Left lung (tissue), 10 donors: ENCODE measurements around the gene STK16. TPM values are rescaled to one million over a fixed set of nuclear protein-coding genes. Genes with fewer than 3 reads are reported as not detected.

Source experiments
- ATAC-seq: fragments of 200-7000 bp; cut with Tn5 transposase; one replicate; pipeline ENCODE4 v1.9.1; 2020; ENCODE audit warnings: moderate library complexity
- DNase-seq, 4 donors: peaks; one replicate each; pipeline ENCODE4 v3.0.0-alpha.2; 2013 to 2020
- H3K27ac ChIP-seq, 2 donors: fragments of 200-600 bp; sonication (generic) in 1 of 2; one replicate each; pipeline versions ENCODE4 v1.5.0 to v1.8.0; 2020 to 2021
- H3K27me3 ChIP-seq, 2 donors: fragments of 200-600 bp; sonication (generic) in 1 of 2; one replicate each; pipeline versions ENCODE4 v1.5.0 to v1.8.0; 2020 to 2021
- H3K36me3 ChIP-seq, 2 donors: fragments of 200-600 bp; sonication (generic) in 1 of 2; one replicate each; pipeline versions ENCODE4 v1.5.0 to v1.8.0; 2020 to 2021
- H3K4me1 ChIP-seq, 2 donors: fragments of 200-600 bp; one replicate each; pipeline ENCODE4 v1.8.0; 2021
- H3K4me3 ChIP-seq, 2 donors: fragments of 200-600 bp; sonication (generic) in 1 of 2; one replicate each; pipeline versions ENCODE4 v1.5.0 to v1.8.0; 2020 to 2021; ENCODE audit warnings: mild to moderate bottlenecking in 1 of 2
- H3K9me3 ChIP-seq, 2 donors: fragments of 200-600 bp; sonication (generic) in 1 of 2; one replicate each; pipeline versions ENCODE4 v1.5.0 to v1.8.0; 2020 to 2021
- intact Hi-C, 2 donors: fragments of 100-400 bp; cut with DNase I; formaldehyde crosslinking; loops; one replicate each; pipeline versions ENCODE4 v1.11.2 to v1.14.2; 2022
- polyA plus RNA-seq, 6 donors: library from polyadenylated mRNA; unstranded; fragments of 120-200 nt; gene quantifications; one replicate each; pipeline ENCODE4 v1.2.1, GENCODE V29; 2013; ENCODE audit not compliant: insufficient read length in 6 of 6
- total RNA-seq, 2 donors: library from RNA; stranded (reverse); fragmentation: NEBNext Ultra II Directional; extraction: Animal tissue kit (Norgen Biotek cat#: 25700); gene quantifications; one replicate each; pipeline ENCODE4 v1.2.1, GENCODE V29; 2021
- TF ChIP-seq, protein P1 (sequence below), 2 donors: fragments of 200-600 bp; sonication (generic) in 1 of 2; IDR thresholded peaks; one replicate each; pipeline versions ENCODE4 v1.5.0 to v1.8.0; 2021; ENCODE audit warnings: antibody characterized with exemption in 2 of 2
- donor health status: DM: no; HTN: yes; CAD: no.
- donor health status: DM: no; HTN: no; CAD: no.

The STK16 gene
- total and polyA plus RNA-seq, 8 donors = 23.9 to 35.6 (median 33.1) TPM

DNA sequence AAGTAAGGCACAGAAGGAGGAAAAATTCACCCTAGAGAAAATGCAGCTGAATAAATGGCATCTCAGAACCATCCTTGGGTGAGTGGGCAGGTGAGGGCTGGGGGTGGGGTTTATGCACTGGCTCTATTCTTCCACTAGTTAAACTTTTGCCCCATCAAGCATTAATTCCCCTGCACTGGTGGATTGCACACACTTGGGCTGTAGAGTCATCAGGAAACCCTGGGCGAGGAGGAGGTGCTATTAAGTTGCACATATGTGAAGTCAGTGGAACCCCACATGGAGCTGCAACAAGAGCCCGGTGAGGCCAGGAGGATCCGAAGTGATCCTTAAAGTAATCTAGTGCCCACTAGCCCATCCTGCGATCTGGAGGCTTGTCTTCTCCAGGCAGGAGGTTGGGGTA is 27.1 kb downstream of the STK16 start:
- TF ChIP-seq, protein P1, sequence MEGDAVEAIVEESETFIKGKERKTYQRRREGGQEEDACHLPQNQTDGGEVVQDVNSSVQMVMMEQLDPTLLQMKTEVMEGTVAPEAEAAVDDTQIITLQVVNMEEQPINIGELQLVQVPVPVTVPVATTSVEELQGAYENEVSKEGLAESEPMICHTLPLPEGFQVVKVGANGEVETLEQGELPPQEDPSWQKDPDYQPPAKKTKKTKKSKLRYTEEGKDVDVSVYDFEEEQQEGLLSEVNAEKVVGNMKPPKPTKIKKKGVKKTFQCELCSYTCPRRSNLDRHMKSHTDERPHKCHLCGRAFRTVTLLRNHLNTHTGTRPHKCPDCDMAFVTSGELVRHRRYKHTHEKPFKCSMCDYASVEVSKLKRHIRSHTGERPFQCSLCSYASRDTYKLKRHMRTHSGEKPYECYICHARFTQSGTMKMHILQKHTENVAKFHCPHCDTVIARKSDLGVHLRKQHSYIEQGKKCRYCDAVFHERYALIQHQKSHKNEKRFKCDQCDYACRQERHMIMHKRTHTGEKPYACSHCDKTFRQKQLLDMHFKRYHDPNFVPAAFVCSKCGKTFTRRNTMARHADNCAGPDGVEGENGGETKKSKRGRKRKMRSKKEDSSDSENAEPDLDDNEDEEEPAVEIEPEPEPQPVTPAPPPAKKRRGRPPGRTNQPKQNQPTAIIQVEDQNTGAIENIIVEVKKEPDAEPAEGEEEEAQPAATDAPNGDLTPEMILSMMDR (IDR thresholded peaks at IDR 0.05) = no peak
- peaks cover 0 to 1% of the 10 kb centered on the region in 2 donors for H3K4me1 ChIP-seq
- H3K27me3 ChIP-seq = no peaks in the 10 kb centered on the region
- ATAC-seq (no peak), DNase-seq (no peak)
- no peaks in the 10 kb centered on the region for H3K9me3 ChIP-seq
- intact Hi-C loops = no loop called here
- H3K4me3 ChIP-seq = no peak overlapping the region
- no peak overlapping the region for H3K27ac ChIP-seq
- no peaks in the 10 kb centered on the region for H3K36me3 ChIP-seq

DNA sequence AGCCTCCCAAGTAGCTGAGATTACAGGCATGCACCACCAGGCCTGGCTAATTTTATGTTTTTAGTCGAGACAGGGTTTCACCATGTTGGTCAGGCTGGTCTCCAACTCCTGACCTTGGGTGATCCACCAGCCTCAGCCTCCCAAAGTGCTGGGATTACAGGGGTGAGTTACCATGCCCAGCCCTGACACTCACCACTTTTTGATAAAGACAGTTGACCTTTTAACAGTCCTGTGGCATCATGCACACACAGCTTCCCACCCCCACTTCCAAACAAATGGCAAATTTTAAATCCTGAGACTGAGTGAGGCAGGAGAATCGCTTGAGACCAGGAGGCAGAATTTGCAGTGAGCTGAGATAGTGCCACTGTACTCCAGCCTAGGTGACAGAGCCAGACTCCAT is 27.7 kb downstream of the STK16 start:
- Histone ChIP-seq H3K27ac (no peak overlapping the region), H3K4me1 (peaks cover 2 to 8% of the 10 kb centered on the region in 2 donors), H3K9me3 (no peaks in the 10 kb centered on the region), H3K27me3 (no peaks in the 10 kb centered on the region), H3K4me3 (no peak overlapping the region), H3K36me3 (no peaks in the 10 kb centered on the region)
- ATAC-seq (no peak), DNase-seq (no peak)
- intact Hi-C loops = no loop called here
- TF ChIP-seq, protein P1 (IDR thresholded peaks at IDR 0.05) = no peak

DNA sequence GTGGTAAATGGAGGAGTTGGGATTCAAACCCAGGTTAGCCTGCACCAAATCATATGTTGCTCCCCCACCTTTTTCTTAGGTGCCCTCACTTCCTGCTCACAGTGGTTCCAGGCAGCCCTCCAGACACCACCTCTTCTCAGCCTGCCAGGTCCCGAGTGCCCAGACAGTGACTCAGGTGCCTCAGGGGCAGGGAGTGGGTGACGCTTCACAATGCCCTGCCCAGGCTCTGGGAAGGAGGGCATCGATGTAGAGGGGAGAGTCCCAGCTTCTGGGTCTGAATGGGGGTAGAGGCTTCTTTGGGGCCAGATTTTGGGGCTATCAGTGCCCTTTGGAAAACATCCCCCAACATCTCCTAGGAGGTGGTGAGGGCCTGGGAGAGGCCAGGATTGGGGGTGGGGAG is 28.7 kb downstream of the STK16 start:
- ATAC-seq = peak; percentile 62
- Histone ChIP-seq H3K4me1 (peaks cover 11 to 17% of the 10 kb centered on the region in 2 donors), H3K27ac (peak overlapping the region; percentile 53 to 86)

GRCh38 chr2:219274361-219274921 is 29.2 kb downstream of the STK16 start:
- ATAC-seq = peak; percentile 49
- TF ChIP-seq, protein P1 (IDR thresholded peaks at IDR 0.05) = no peak
- H3K4me1 ChIP-seq = peaks cover 11 to 18% of the 10 kb centered on the region in 2 donors
- H3K36me3 ChIP-seq = no peaks in the 10 kb centered on the region
- no peaks in the 10 kb centered on the region for H3K27me3 ChIP-seq
- peak in 1 of 4 donors; percentile 72 for DNase-seq
- H3K9me3 ChIP-seq = no peaks in the 10 kb centered on the region
- intact Hi-C loops = no loop called here
- no peak overlapping the region for H3K4me3 ChIP-seq
- peak overlapping the region; percentile 53 to 86 for H3K27ac ChIP-seq

More for the DNA sequence above, 28.7 kb downstream of the STK16 start:
- Histone ChIP-seq H3K4me3 (no peak overlapping the region), H3K9me3 (no peaks in the 10 kb centered on the region), H3K36me3 (no peaks in the 10 kb centered on the region), H3K27me3 (no peaks in the 10 kb centered on the region)
- TF ChIP-seq, protein P1 (IDR thresholded peaks at IDR 0.05) = no peak
- no peak for DNase-seq
- intact Hi-C loops = no loop called here

DNA sequence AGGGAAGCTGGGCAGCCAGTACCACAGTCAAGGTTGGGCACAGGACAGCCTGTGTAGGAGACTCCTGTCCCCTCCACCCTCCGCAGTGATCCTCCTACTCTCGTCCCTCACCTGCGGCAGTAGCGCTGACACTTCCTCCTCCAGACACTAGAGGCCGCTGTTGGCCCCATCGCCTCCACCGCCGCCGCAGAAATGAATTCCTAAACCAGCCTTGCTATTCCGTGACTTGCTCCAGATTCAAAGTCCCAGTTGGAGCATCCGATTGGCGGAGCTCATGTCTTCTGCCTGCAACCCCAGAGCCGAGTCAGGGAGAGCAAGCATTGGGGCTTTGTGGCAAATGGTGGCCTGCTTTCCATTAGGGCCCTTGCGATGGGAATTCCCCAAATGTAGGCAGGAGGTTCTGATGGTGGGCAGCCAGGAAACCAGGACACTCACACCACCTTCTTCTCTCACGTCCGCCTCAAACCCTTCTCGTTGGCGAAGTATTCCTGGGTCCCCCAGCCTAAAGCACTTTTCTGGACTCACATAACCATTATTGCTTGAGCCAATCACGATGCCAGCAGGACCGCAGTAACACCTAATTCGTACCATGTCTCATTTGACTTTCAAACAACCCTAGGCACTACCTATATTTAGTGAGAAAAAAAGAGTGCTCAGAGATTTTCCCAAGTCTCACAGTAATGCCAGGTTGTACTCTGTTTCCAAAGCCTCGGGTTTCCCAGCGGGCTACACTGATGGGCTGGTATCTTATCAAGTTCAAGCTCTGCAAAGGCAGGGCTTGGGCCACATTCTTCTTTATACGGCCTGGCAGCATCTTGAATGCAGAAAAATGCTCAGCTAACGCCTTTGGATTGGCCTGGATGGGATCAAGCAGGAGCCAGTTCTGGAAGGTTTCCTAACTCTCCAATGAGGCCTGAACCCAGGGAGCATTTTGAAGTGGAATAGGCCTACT is 32.7 kb downstream of the STK16 start:
- Histone ChIP-seq H3K27me3 (no peaks in the 10 kb centered on the region), H3K4me1 (peaks cover 15 to 39% of the 10 kb centered on the region in 2 donors), H3K9me3 (no peaks in the 10 kb centered on the region), H3K36me3 (peaks cover 0 to 21% of the 10 kb centered on the region in 2 donors), H3K27ac (peak overlapping the region; percentile 99), H3K4me3 (peak overlapping the region in 1 of 2 donors; percentile 78)
- peak; percentile 63 to 93 (median 82) for DNase-seq
- ATAC-seq = peak; percentile 55
- TF ChIP-seq, protein P1 (IDR thresholded peaks at IDR 0.05) = peak; percentile 96 to 99
- intact Hi-C loops = no loop called here
